GM18505 (cell line): ENCODE measurements around the gene SLC25A29.

Experiments
- ATAC-seq: cut with Tn5 transposase; IDR thresholded peaks from one replicate; pipeline ENCODE4 v1.9.1; 2021; ENCODE audit not compliant: unreplicated experiment
- POLR2A ChIP-seq: IDR thresholded peaks from 4 replicates; pipeline ENCODE4 v1.6.1; 2011; ENCODE audit warnings: borderline replicate concordance; ENCODE audit not compliant: insufficient read depth, insufficient read length; ENCODE audit errors: extremely low read depth

The SLC25A29 gene

DNA sequence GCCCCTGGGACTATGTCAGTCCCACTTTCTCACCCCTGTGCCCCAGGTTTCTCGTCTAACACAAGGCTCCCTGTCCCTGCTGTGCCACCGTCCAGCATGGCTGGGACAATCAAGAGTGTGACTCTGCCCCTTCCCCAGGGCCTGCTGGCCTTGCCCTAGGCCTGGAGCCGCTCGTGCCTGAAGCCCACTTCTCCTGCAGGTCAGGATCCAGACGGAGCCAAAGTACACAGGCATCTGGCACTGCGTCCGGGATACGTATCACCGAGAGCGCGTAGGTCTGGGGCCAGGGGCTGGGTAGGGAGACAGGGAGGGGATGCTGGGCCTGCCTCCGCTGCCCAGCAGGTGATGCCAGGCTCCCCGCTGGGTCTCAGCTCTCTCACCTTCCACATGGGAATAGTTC is 19.7 kb upstream of the SLC25A29 start:
- ATAC-seq, result no peak
- no peak for TF ChIP-seq POLR2A

DNA sequence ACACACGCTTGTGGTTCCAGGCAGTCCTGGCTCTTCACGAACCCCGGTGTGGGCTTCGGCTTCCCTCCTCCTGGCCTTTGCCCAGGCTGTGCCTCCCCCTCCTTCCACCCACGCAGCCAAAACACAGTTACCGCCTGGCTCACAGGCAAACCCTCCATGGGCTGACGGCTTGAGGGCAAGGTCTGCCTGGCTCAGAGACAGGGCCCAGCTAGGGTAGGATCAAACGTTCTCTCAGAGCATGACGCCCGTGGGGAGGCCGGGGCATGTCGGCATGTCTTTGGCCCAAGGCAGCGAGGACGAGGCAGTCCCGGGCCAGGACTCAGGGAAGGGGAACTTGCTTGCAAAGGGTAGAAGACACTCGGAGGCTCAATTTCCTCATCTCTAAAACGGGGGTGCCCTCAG is 19.0 kb upstream of the SLC25A29 start:
- ATAC-seq, result no peak

DNA sequence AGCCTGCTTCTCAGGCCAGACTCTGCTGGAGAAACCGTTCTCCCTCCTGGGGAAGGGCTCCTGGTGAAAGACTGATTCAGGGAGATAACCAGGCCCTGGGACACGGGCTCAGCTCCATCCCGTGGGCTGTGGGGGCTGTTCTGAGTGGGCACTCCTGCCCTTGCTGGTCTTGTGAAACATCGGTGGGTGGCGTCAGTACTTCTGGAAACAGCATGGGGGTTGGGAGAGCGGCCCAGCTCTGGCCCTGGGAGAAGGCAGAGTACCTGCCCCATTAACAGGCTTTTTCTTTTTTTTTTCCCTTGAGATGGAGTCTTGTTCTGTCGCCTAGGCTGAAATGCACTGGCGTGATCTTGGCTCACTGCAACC is 17.7 kb upstream of the SLC25A29 start:
- TF ChIP-seq POLR2A, result no peak
- ATAC-seq, result no peak

More for the DNA sequence above, 19.0 kb upstream of the SLC25A29 start:
- no peak for TF ChIP-seq POLR2A

DNA sequence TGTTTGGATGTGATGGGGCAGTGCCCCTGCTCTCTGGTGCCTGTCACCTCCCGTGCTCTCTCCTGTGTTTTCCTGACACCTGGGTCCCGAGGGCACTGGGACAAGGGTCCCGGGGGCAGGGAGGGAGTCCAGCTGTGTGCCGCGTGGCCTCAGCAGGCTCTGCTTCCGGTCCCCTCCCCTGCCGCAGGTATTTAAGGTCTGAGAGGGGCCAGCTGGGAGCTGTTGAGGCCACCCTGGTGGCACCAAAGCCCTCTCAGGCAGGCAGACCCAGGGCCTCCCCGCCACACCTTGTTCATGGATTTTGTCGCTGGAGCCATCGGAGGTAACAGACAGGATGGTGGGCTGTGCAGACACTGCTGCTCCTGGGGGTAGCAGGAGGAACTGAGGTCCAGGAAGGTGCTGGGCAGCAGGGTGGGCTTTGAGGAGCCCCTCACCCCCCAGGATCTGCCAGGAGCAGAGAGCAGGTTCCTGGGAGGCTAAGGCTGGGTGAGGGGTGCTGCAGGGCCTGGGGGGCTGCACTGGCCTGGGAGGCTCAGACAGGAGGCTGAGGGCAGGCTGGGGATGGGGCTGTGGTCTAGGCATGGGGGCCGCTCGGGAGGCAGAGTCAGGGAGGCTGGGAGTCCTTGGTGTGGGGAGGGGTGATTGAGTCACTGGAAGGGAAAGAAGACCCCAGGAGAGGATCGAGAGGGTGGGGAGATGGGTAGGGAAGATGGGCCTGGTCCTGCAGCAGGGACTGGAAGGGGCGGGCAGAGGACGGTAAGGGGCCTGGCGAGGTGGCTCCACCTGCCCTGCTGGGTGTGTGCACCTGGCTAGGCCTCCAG is 17.1 kb upstream of the SLC25A29 start, which contains the start of gene SLC25A47:
TSS of gene SLC25A47 (plus strand) at position 219 of the 821 bp plus-strand sequence. CDS start at position 295, 76 bp downstream.
- TF ChIP-seq POLR2A, result no peak
- no peak for ATAC-seq

DNA sequence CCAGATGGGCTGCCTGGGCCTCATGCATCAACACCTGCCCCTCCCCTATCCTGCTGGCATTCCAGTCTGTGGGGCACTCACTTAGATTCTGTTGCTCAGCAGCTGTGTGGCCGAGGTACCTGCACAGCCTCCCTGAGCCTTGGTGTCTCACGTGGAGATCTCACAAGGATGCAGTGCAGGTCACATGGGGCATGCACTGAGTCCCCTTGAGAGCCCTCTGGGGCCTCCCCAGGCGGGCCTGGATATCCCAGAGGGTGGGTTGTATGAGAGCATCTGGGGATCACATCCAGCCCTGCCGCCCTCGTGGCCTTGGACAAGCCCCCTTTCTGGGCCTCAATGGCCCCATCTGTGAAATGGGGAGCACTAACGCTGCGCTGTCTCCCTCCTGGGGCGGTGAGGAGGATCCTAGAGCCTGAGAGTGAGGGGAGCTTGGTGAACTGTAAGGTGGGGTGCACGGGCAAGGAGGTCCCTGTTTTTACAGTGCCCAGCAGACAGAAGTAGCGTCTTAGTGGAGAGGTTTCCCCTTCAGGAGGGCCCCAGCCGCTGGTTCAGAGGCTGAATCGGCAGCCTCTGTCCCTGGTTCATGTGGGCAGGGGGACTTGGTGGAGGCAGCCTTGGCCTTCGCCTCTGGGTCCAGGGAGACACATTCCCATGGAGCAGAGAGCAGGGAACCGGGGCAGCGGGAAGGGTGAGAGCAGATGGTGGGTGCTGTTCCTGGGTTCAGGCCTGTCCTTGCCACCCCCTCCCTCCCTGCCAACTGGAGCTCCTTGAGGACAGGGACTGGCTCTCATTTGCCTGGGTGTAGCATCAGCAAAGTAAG is 16.1 kb upstream of the SLC25A29 start:
- no peak for ATAC-seq
- TF ChIP-seq POLR2A, result no peak

DNA sequence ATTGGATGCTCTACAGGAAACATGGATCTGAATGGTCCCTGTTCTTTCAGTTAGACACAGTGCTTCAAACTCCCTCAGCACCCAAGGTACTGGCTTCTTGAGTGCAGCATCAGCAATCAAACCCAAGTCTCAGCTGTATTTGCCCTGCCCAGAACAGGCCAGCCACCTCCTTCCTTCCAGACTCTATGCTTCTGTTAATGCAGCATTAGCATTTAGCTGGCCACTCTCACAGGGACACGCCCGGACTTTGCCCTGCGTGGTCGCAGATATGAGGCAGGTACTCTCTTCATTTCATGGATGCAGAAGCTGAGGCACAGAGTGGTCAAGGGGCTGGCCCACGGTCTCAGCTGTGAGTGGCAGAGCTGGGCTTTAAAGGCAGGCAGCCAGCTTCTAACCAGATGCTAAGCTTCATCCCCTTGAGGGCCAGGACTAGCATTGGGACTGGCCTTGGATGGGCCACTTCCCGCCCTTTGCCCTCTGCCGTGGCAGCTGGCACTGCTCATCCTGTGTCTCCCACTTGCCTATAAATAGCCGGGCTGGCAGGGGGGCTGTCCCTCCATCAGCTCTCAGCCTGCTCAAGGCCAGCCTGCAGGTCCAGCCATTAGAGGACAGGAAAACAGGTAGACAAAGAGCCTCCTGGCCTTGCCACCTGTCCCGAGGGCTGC is 15.4 kb upstream of the SLC25A29 start:
- no peak for TF ChIP-seq POLR2A
- ATAC-seq, result no peak

DNA sequence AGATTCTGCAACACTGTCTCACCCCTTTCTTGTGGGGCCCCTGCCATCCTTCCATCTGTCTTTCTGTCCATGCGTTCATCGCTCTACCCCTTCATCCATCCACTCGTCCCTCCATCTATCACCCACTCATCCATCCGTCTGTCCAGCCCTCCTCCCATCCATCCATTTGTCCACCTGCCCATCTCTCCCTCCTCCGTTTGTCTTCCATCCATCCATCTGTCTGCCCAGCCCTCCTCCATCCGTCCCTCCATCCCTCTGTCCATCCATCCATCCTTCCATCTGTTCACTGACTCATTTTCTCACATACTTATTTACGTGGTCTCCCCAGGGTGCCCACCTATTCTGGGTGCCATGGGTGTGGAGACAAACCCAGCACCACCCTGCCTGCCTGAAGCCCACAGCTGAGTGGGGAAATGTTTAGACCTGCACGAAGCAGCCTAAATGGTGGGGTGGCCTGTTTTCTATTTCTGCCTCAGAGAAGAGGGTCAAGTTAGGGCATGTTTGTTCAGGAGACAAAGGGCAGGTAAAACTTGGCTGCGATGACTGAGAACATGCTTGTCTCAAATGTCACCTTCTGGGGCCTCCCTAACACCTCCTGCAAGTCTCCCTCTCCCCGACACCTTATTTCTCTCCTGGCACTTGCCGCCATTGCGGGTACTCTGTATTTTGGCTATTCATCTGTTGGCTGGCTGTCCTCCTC is 14.1 kb upstream of the SLC25A29 start:
- TF ChIP-seq POLR2A, result no peak
- no peak for ATAC-seq

DNA sequence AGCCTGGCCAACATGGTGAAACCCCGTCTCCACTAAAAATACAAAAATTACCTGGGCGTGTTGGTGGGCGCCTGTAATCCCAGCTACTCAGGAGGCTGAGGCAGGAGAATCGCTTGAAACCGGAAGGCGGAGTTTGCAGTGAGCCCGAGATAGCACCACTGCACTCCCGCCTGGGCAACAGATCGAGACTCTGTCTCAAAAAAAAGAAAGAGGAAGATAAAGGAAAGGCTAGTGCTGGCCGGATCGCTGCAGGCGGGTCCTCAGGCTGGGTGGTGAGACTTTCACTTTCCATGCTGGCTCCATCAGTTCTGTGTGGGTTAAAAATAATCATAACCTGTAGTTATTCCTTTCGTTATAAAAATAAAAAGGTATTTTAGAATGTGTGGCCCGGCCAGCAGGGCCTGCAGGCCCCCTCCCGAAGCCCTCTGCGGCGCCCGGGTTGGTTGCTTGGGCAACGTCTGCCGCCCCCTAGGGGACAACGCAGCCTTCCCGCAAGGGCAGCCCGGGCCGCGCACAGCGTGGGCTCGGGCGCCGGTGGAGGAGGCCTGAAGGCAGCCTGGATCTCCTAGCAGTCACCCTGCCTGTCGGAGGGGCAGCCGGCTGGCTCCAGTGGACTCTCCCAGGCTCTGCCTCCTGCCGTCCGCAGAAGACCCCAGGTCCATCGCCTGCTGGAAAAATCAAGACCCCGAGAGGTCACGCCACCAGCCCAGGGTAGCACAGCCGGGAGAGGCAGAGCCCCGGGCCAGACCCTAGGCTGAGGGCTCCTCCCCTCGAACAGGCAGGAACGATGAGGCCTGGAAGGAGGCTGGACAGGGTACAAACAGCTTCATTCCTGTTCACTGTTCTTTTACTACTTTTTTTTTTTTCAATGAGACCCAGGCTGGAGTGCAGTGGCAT is 11.9 kb upstream of the SLC25A29 start:
- TF ChIP-seq POLR2A, result peak; percentile 25
- peak; percentile 82 for ATAC-seq

DNA sequence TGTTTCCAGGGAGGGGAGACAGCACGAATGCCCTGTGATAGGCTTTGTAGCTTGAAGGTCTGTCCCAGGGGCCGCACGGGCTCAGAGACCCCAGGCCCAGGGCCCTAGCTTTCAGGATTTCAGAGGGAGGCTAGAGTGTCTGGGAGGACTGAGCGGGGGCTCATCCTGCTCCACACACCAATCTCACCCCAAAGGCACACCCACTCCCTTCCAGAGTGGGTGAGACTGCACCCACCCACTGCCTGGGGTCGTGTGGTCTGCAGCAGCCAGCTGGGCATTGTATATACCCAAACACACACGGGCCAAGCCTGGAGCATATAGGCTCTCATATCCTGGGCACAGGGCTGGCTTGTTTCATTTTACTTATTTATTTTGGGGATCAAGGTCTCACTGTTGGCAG is 11.1 kb upstream of the SLC25A29 start:
- ATAC-seq, result no peak
- no peak for TF ChIP-seq POLR2A

DNA sequence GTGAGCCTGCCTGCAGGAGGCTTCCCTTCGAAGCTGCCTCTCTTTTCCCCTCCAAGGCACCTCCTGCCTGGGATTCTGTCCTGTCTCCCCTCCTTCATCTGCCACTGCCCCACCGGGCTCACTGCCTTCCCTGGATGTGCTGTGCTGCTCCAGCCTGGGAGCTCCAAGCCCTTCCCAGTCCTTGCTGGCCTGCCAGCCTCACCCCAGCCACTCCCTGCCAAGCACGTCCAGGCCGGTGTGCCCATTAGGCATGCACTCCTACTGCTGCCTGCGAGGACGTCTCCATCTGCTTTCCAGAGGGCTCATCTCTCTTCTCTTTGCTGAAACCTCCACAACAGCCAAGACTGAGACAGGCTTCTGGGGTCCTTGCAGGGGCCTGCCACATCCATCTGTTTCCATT is 8.5 kb upstream of the SLC25A29 start:
- no peak for TF ChIP-seq POLR2A
- ATAC-seq, result no peak

DNA sequence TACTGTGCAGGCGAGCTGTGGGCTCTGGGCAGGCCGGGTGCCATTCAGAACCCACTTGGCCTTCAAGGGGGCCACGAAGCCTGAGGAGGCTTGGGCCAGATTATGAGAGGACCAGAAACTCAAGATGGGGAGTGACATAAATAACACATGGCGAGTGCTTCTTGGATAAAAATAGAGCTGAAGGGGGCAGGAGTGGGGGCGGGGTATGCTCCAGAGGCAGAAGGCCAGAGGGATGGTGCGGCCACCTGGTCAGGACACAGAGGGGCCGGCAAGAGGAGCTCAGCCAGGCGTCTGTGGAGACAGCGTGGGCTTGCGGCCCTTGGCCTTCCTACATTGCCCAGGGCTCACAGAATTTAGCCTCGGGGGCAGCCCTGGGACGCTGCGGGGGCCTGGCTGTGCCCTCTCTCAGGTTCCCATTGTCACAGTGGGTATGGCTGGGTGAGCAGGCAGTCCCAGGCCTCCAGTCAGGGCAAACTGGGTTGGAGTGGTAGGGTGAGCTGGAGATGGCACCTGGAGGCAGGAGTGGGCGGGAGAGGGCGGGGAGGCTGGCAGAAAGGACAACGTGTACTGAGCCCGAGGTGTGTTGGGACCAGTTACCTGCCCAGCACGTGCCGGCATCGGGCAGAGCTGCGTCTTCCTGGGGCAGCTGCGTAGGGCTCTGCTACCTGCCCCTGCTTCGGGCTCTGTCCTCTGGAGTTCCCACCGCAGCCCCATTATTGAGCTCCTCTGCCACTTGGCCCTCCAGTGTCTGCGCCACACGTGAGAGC is 7.4 kb upstream of the SLC25A29 start:
- TF ChIP-seq POLR2A, result no peak
- no peak for ATAC-seq
